GM23248 (cell line): ENCODE results near the gene COA6. TPM values are rescaled to one million over a fixed set of nuclear protein-coding genes. Genes with fewer than 3 reads are reported as not detected.

ENCODE experiments used
- DNase-seq: peaks from one replicate; pipeline ENCODE4 v3.0.0-alpha.2; 2015
- H2AFZ ChIP-seq: fragments of 200-600 bp; sonication (generic); 2 replicates; pipeline ENCODE4 v1.6.1; 2016; ENCODE audit warnings: antibody characterized with exemption
- H3F3A ChIP-seq: fragments of 200-600 bp; sonication (generic); 2 replicates; pipeline ENCODE4 v1.6.1; 2016; ENCODE audit warnings: mild to moderate bottlenecking, antibody characterized with exemption, mixed run types; ENCODE audit not compliant: insufficient read depth
- H3K27ac ChIP-seq: fragments of 200-600 bp; sonication (generic); 2 replicates; pipeline ENCODE4 v1.5.1; 2016; ENCODE audit warnings: mild to moderate bottlenecking
- H3K27me3 ChIP-seq: fragments of 200-600 bp; sonication (generic); replicated peaks from 2 replicates; pipeline ENCODE4 v1.6.1; 2016; ENCODE audit warnings: mild to moderate bottlenecking; ENCODE audit not compliant: insufficient read depth
- H3K36me3 ChIP-seq: fragments of 200-600 bp; sonication (generic); 2 replicates; pipeline ENCODE4 v1.6.1; 2016; ENCODE audit warnings: low read depth, mild to moderate bottlenecking
- H3K4me1 ChIP-seq: fragments of 200-600 bp; sonication (generic); 2 replicates; pipeline ENCODE4 v1.6.1; 2016; ENCODE audit warnings: mild to moderate bottlenecking; ENCODE audit not compliant: insufficient read depth
- H3K4me2 ChIP-seq: fragments of 200-600 bp; sonication (generic); one replicate; pipeline ENCODE4 v1.6.1; 2016; ENCODE audit warnings: mild to moderate bottlenecking; ENCODE audit not compliant: unreplicated experiment
- H3K4me3 ChIP-seq: fragments of 200-600 bp; sonication (generic); 2 replicates; pipeline ENCODE4 v1.5.1; 2016; ENCODE audit warnings: mild to moderate bottlenecking
- H3K79me2 ChIP-seq: fragments of 200-600 bp; sonication (generic); 2 replicates; pipeline ENCODE4 v1.6.1; 2016; ENCODE audit warnings: mild to moderate bottlenecking; ENCODE audit not compliant: insufficient read depth
- H3K9ac ChIP-seq: fragments of 200-600 bp; sonication (generic); 2 replicates; pipeline ENCODE4 v1.6.1; 2016; ENCODE audit warnings: mild to moderate bottlenecking
- H3K9me2 ChIP-seq: fragments of 200-600 bp; sonication (generic); 2 replicates; pipeline ENCODE4 v1.6.1; 2016; ENCODE audit warnings: mixed run types, mild to moderate bottlenecking, moderate library complexity; ENCODE audit not compliant: insufficient read depth
- H3K9me3 ChIP-seq: fragments of 200-600 bp; sonication (generic); one replicate; pipeline ENCODE4 v1.6.1; 2017; ENCODE audit warnings: low read depth
- H4K20me1 ChIP-seq: fragments of 200-600 bp; sonication (generic); 2 replicates; pipeline ENCODE4 v1.6.0; 2016; ENCODE audit not compliant: insufficient read depth
- EZH2 ChIP-seq: fragments of 200-600 bp; sonication (generic); IDR thresholded peaks from 2 replicates; pipeline ENCODE4 v1.6.1; 2018; ENCODE audit warnings: antibody characterized with exemption, mild to moderate bottlenecking; ENCODE audit not compliant: insufficient read depth, poor library complexity, severe bottlenecking
- EZH2phosphoT487 ChIP-seq: fragments of 200-600 bp; sonication (generic); IDR thresholded peaks from 2 replicates; pipeline ENCODE4 v1.6.1; 2018; ENCODE audit warnings: antibody characterized with exemption, moderate library complexity, mild to moderate bottlenecking, low read depth; ENCODE audit not compliant: insufficient read depth
- WGBS, 2 experiments: methylation state at CpG; one replicate each; pipeline ENCODE4 v1.1.6; 2015 to 2017; ENCODE audit warnings: low lambda C conversion rate in 2 of 2, low coverage in 1 of 2; ENCODE audit errors: missing lambda C conversion rate in 2 of 2; 5-methylcytosine and 5-hydroxymethylcytosine counted together
- in situ Hi-C: fragments of 300-500 bp; cut with MboI; formaldehyde crosslinking; loops from 2 replicates; pipeline ENCODE4 v1.15.0; 2020
- polyA plus RNA-seq: library from polyadenylated mRNA; unstranded; fragments of >200 nt; fragmentation: Nextera tagmentation; extraction: Ambion mirVana; gene quantifications from 2 replicates; pipeline ENCODE4 v1.2.1, GENCODE V29; 2016
- total RNA-seq: library from RNA; depleted of rRNA; stranded (reverse); fragments of >200 nt; shearing (Covaris generic); gene quantifications from 2 replicates; pipeline ENCODE4 v1.2.3, GENCODE V29; 2014

COA6 gene
- total and polyA plus RNA-seq, 2 experiments from 2014 or later, result 28.3 to 52.2 TPM

DNA sequence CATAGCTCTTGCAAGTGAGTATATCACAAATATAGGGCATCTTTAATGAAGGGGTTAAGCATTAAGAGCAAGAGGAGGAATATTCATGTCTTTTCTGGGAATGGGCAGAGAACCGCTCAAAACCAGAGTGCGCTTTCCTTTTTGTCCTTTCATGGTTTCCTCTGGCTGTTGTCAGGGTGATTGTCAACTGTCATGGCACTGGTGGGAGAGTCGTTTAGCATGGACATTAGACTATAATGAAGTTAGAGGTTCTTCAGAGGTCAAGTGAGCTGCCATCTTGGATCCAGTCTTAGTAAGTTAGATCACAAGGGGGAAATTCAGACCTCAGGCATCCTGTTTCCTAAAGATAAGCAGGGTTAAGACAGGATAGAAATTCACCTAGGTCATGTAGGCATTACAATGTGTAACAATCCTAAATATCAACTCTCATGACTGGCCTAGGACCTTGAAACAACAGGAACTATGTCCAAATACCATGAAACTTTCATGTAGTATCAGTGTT, 12.1 kb upstream of the COA6 start:
- no peaks in the 10 kb centered on the region for H3K36me3 ChIP-seq
- no peaks in the 10 kb centered on the region for H3K79me2 ChIP-seq
- WGBS, 2 experiments, result 63 to 65% methylated on average over 3 of the region's 3 CpGs
- H3K4me1 ChIP-seq, result no peaks in the 10 kb centered on the region
- H3K4me2 ChIP-seq, result no peak overlapping the region
- 0 out of 2 replicates have a peak, but pooled peaks cover 4% of the 10 kb centered on the region for H3K27me3 ChIP-seq
- H3K27ac ChIP-seq, result no peak overlapping the region
- H3K9me2 ChIP-seq, result no peaks in the 10 kb centered on the region
- no peak for DNase-seq
- no peaks in the 10 kb centered on the region for H4K20me1 ChIP-seq
- in situ Hi-C loops, result no loop called here
- H2AFZ ChIP-seq, result peak overlapping the region; percentile 5; the same call in 1 of the 2 replicates
- TF ChIP-seq EZH2phosphoT487 (no peak), EZH2 (no peak)
- H3K9me3 ChIP-seq, result no peaks in the 10 kb centered on the region
- no peaks in the 10 kb centered on the region for H3F3A ChIP-seq
- H3K9ac ChIP-seq, result no peak overlapping the region
- H3K4me3 ChIP-seq, result no peak overlapping the region

DNA sequence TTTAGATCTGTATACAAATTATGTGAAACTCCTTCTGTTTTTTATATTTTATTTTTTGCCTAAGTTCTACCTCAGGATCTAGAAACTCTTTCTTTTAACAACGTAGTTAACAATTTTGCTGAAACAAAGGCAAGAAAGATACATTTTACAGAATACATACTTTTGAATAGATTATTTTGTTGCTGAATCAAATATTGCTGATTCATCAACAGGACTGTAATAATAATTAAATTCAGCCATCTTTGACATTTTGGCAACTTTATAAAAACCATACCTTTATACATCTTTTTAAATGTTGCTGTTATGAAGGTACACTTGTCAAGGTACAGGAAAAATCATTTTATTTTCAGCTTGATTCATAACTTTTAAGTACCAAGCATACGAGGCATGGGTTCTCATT, 10.7 kb upstream of the COA6 start:
- in situ Hi-C loops, result no loop called here
- no peaks in the 10 kb centered on the region for H4K20me1 ChIP-seq
- H3K9ac ChIP-seq, result no peak overlapping the region
- no peak for TF ChIP-seq EZH2phosphoT487
- no peak for TF ChIP-seq EZH2
- H3K4me1 ChIP-seq, result no peaks in the 10 kb centered on the region
- H3K4me3 ChIP-seq, result no peak overlapping the region
- H3K79me2 ChIP-seq, result no peaks in the 10 kb centered on the region
- no peak for DNase-seq
- no peaks in the 10 kb centered on the region for H3K36me3 ChIP-seq
- no peaks in the 10 kb centered on the region for H3K9me3 ChIP-seq
- 0 out of 2 replicates have a peak, but pooled peaks cover 4% of the 10 kb centered on the region for H3K27me3 ChIP-seq
- H2AFZ ChIP-seq, result 0 out of 2 replicates have a peak overlapping the region, but pooled peaks have one; percentile 3
- H3K9me2 ChIP-seq, result no peaks in the 10 kb centered on the region
- no peak overlapping the region for H3K4me2 ChIP-seq
- 29 to 34% methylated on average over 2 of the region's 2 CpGs for WGBS, 2 experiments
- no peak overlapping the region for H3K27ac ChIP-seq
- H3F3A ChIP-seq, result no peaks in the 10 kb centered on the region

DNA sequence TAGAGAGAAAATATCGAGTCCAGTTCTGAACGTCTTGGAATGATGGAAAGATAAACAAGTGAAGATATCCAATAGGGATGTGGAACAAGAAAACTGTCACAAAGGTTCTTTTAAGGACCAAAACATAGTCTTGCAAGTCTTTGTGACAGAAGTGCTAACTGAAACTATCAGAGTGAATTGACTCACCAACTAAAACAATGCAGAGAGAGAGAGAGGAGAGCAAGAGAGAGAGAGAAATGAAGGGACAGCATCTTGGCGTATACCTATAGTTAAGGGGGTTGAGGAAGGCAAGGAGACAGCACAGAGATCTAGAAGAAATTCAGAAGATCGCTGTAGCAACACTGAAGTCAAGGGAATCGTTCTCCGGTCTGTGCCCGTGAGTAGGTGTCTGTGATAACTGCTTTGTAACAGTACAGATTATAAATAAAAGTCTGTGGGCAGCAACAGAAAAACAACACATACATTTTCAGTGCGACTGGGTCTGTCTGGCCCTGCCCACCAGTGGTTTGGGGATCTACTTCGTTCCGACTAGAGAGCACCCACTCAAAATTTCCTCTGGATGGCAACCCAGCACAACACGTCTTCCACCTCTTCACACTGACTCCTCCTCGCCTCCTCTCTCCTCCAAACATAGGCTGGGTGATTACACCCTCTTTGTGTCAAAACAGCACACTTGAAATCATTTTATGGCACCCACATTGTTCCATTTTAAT, 4.8 kb upstream of the COA6 start:
- WGBS, 2 experiments, result 60 to 71% methylated on average over 12 of the region's 12 CpGs
- Histone ChIP-seq H3K4me3 (no peak overlapping the region), H4K20me1 (no peaks in the 10 kb centered on the region), H3K9me2 (no peaks in the 10 kb centered on the region), H3K27me3 (no peaks in the 10 kb centered on the region), H3K4me1 (no peaks in the 10 kb centered on the region), H3F3A (0 out of 2 replicates have a peak, but pooled peaks cover 9% of the 10 kb centered on the region), H3K9me3 (no peaks in the 10 kb centered on the region), H2AFZ (peak overlapping the region; percentile 38; the same call in 1 of the 2 replicates), H3K36me3 (no peaks in the 10 kb centered on the region), H3K27ac (no peak overlapping the region), H3K9ac (no peak overlapping the region), H3K4me2 (no peak overlapping the region), H3K79me2 (peaks cover 8% of the 10 kb centered on the region; the same call in 1 of the 2 replicates)
- in situ Hi-C loops, result no loop called here
- no peak for DNase-seq
- no peak for TF ChIP-seq EZH2
- no peak for TF ChIP-seq EZH2phosphoT487

DNA sequence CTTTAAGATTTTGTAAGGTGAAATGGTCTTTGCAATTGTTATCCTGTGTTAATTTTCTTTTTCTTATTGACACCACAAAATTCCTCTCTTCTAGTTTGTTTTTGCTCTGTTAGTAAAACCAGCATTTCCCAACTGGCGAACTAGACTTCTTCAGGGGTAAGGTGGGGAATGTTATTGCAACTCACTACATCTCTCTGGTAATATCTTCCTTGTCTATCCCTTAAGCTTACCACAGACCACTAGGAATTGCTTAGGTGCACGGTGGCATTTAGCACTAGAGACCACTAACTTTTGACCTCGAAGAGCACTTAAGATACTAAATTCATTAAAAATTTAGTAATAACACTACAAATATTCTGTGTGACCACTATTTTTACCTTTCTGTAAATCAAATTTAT, 4.2 kb upstream of the COA6 start:
- H3K4me1 ChIP-seq, result 0 out of 2 replicates have a peak, but pooled peaks cover under 1% of the 10 kb centered on the region
- DNase-seq, result no peak
- no peaks in the 10 kb centered on the region for H3K9me3 ChIP-seq
- peaks cover 11% of the 10 kb centered on the region for H3K79me2 ChIP-seq
- WGBS, 2 experiments, result 68 to 70% methylated on average over 3 of the region's 3 CpGs
- no peaks in the 10 kb centered on the region for H3K9me2 ChIP-seq
- H4K20me1 ChIP-seq, result no peaks in the 10 kb centered on the region
- H3K27me3 ChIP-seq, result no peaks in the 10 kb centered on the region
- H3K36me3 ChIP-seq, result no peaks in the 10 kb centered on the region
- no peak overlapping the region for H3K4me2 ChIP-seq
- no peak overlapping the region for H3K27ac ChIP-seq
- TF ChIP-seq EZH2phosphoT487 (no peak), EZH2 (no peak)
- H2AFZ ChIP-seq, result peak overlapping the region; percentile 38; the same call in 1 of the 2 replicates
- no peak overlapping the region for H3K4me3 ChIP-seq
- H3K9ac ChIP-seq, result no peak overlapping the region
- in situ Hi-C loops, result no loop called here
- 0 out of 2 replicates have a peak, but pooled peaks cover 9% of the 10 kb centered on the region for H3F3A ChIP-seq
